GM23338 (cell line): ENCODE measurements around the gene PDE7B. TPM values are rescaled to one million over a fixed set of nuclear protein-coding genes. Genes with fewer than 3 reads are reported as not detected.

Experiments used
- ATAC-seq: fragments of 200-7000 bp; cut with Tn5 transposase; 3 replicates; pipeline ENCODE4 v1.9.1; 2020
- DNase-seq: peaks from one replicate; pipeline ENCODE4 v3.0.0-alpha.2; 2015; ENCODE audit warnings: low spot score
- H2AFZ ChIP-seq: fragments of 200-600 bp; sonication (generic); 2 replicates; pipeline ENCODE4 v1.8.0; 2016; ENCODE audit warnings: antibody characterized with exemption, mild to moderate bottlenecking, moderate library complexity
- H3F3A ChIP-seq: fragments of 200-600 bp; sonication (generic); replicated peaks from 2 replicates; pipeline ENCODE4 v1.8.0; 2017; ENCODE audit warnings: antibody characterized with exemption, mixed run types, low read depth
- H3K27ac ChIP-seq: fragments of 200-600 bp; sonication (generic); 2 replicates; pipeline ENCODE4 v1.6.1; 2016; ENCODE audit warnings: low read depth
- H3K27me3 ChIP-seq: fragments of 200-600 bp; sonication (generic); 2 replicates; pipeline ENCODE4 v1.8.0; 2016; ENCODE audit warnings: mild to moderate bottlenecking, mixed run types, moderate library complexity; ENCODE audit not compliant: insufficient read depth
- H3K36me3 ChIP-seq: fragments of 200-600 bp; sonication (generic); 2 replicates; pipeline ENCODE4 v1.8.0; 2016; ENCODE audit warnings: mild to moderate bottlenecking; ENCODE audit not compliant: insufficient read depth
- H3K4me1 ChIP-seq: fragments of 200-600 bp; sonication (generic); 2 replicates; pipeline ENCODE4 v1.8.0; 2016; ENCODE audit warnings: mild to moderate bottlenecking, moderate library complexity; ENCODE audit not compliant: insufficient read depth
- H3K4me2 ChIP-seq: fragments of 200-600 bp; sonication (generic); 2 replicates; pipeline ENCODE4 v1.7.1; 2017; ENCODE audit warnings: mixed run types
- H3K4me3 ChIP-seq: fragments of 200-600 bp; sonication (generic); 2 replicates; pipeline ENCODE4 v1.6.1; 2016; ENCODE audit warnings: mixed run types
- H3K79me2 ChIP-seq: fragments of 200-600 bp; sonication (generic); replicated peaks from 2 replicates; pipeline ENCODE4 v1.8.0; 2017; ENCODE audit warnings: mild to moderate bottlenecking; ENCODE audit not compliant: insufficient read depth
- H3K9me2 ChIP-seq: fragments of 200-600 bp; sonication (generic); 2 replicates; pipeline ENCODE4 v1.8.0; 2017; ENCODE audit not compliant: insufficient read depth
- H4K20me1 ChIP-seq: fragments of 200-600 bp; sonication (generic); replicated peaks from 2 replicates; pipeline ENCODE4 v1.8.0; 2017; ENCODE audit warnings: mild to moderate bottlenecking; ENCODE audit not compliant: insufficient read depth
- H3K27ac Mint-ChIP-seq: 2 replicates; pipeline ENCODE4 v1.8.0; 2020; ENCODE audit warnings: inconsistent platforms, mild to moderate bottlenecking, moderate library complexity, mixed read lengths
- H3K27me3 Mint-ChIP-seq: 3 replicates; pipeline ENCODE4 v1.8.0; 2022; ENCODE audit warnings: low read depth, mild to moderate bottlenecking, moderate library complexity, mixed read lengths, inconsistent platforms; ENCODE audit not compliant: insufficient read depth, poor library complexity
- H3K36me3 Mint-ChIP-seq: 3 replicates; pipeline ENCODE4 v1.8.0; 2021; ENCODE audit warnings: low read depth, mild to moderate bottlenecking, inconsistent platforms, moderate library complexity, mixed read lengths
- H3K4me1 Mint-ChIP-seq: 3 replicates; pipeline ENCODE4 v1.8.0; 2020; ENCODE audit warnings: mild to moderate bottlenecking, inconsistent platforms, mixed read lengths
- H3K4me3 Mint-ChIP-seq: 3 replicates; pipeline ENCODE4 v1.8.0; 2021; ENCODE audit warnings: moderate library complexity, mild to moderate bottlenecking, inconsistent platforms, mixed read lengths
- H3K9me3 Mint-ChIP-seq: 3 replicates; pipeline ENCODE4 v1.8.0; 2020; ENCODE audit warnings: moderate library complexity, mild to moderate bottlenecking, inconsistent platforms, mixed read lengths
- CREB1 ChIP-seq: fragments of 250-450 bp; sonication (Bioruptor Pico); IDR thresholded peaks from 2 replicates; pipeline ENCODE4 v1.5.0; 2020; ENCODE audit warnings: low read depth, mild to moderate bottlenecking, moderate library complexity
- CTCF ChIP-seq, 2 experiments: fragments of 200-600 bp in 1 of 2; sonication (generic) in 1 of 2; conservative IDR thresholded peaks; 2 replicates each; pipeline versions ENCODE4 v1.5.1 to v1.6.1; 2016 to 2017; ENCODE audit warnings: antibody characterized with exemption in 2 of 2, low read depth in 2 of 2, mild to moderate bottlenecking in 2 of 2, moderate library complexity in 1 of 2
- ETS1 ChIP-seq: IDR thresholded peaks from 2 replicates; pipeline ENCODE4 v1.6.1; 2016; ENCODE audit warnings: antibody characterized with exemption
- EZH2 ChIP-seq: fragments of 200-600 bp; sonication (generic); IDR thresholded peaks from one replicate; pipeline ENCODE4 v1.8.0; 2017; ENCODE audit warnings: antibody characterized with exemption, mild to moderate bottlenecking, low read depth; ENCODE audit not compliant: unreplicated experiment
- EZH2phosphoT487 ChIP-seq: fragments of 200-600 bp; sonication (generic); IDR thresholded peaks from one replicate; pipeline ENCODE4 v1.8.1; 2018; ENCODE audit warnings: antibody characterized with exemption; ENCODE audit not compliant: unreplicated experiment
- JUNB ChIP-seq: IDR thresholded peaks from one replicate; pipeline ENCODE4 v1.6.1; 2016; ENCODE audit warnings: antibody characterized with exemption; ENCODE audit not compliant: unreplicated experiment
- NANOG ChIP-seq: IDR thresholded peaks from 2 replicates; pipeline ENCODE4 v1.6.1; 2016; ENCODE audit warnings: antibody characterized with exemption, borderline replicate concordance
- POLR2AphosphoS5 ChIP-seq: IDR thresholded peaks from 2 replicates; pipeline ENCODE4 v1.6.1; 2016; ENCODE audit warnings: antibody characterized with exemption, low read depth
- REST ChIP-seq: IDR thresholded peaks from one replicate; pipeline ENCODE4 v1.6.1; 2018; ENCODE audit warnings: antibody characterized with exemption; ENCODE audit not compliant: unreplicated experiment
- STAT1 ChIP-seq: IDR thresholded peaks from one replicate; pipeline ENCODE4 v1.6.1; 2016; ENCODE audit warnings: antibody characterized with exemption; ENCODE audit not compliant: unreplicated experiment
- ZNF114 ChIP-seq: fragments of 250-450 bp; sonication (Bioruptor Pico); IDR thresholded peaks from 2 replicates; pipeline ENCODE4 v1.5.0; 2020; ENCODE audit warnings: mild to moderate bottlenecking, moderate library complexity
- ZNF331 ChIP-seq: fragments of 250-450 bp; sonication (Bioruptor Pico); IDR thresholded peaks from 2 replicates; pipeline ENCODE4 v1.5.0; 2020; ENCODE audit warnings: low read depth, mild to moderate bottlenecking, moderate library complexity
- polyA plus RNA-seq: library from polyadenylated mRNA; unstranded; fragments of >200 nt; fragmentation: Nextera tagmentation; extraction: Ambion mirVana; gene quantifications from 2 replicates; pipeline ENCODE4 v1.2.1, GENCODE V29; 2016
- total RNA-seq: library from RNA; depleted of rRNA; stranded (reverse); fragments of >200 nt; shearing (Covaris generic); gene quantifications from 2 replicates; pipeline ENCODE4 v1.2.3, GENCODE V29; 2014
- TF ChIP-seq, protein P1 (sequence below): fragments of 250-450 bp; sonication (Bioruptor Pico); IDR thresholded peaks from 2 replicates; pipeline ENCODE4 v1.5.0; 2020; ENCODE audit warnings: mild to moderate bottlenecking, moderate library complexity

PDE7B gene
- total and polyA plus RNA-seq, 2 experiments from 2014 or later = 0.07 TPM; not detected in 1

- no peak overlapping the region for H2AFZ ChIP-seq
- H3K4me1 ChIP-seq = no peaks in the 10 kb centered on the region
- ATAC-seq = no peak
- 0 out of 2 replicates have a peak, but pooled peaks cover 4% of the 10 kb centered on the region for H3K36me3 ChIP-seq
- H3K9me2 ChIP-seq = peaks cover 5% of the 10 kb centered on the region
- H3K9me3 Mint-ChIP-seq = peaks cover 10% of the 10 kb centered on the region
- no peaks in the 10 kb centered on the region for H3F3A ChIP-seq
- H3K4me3 ChIP-seq = no peak overlapping the region
- TF ChIP-seq JUNB = no peak
- TF ChIP-seq, protein P1, sequence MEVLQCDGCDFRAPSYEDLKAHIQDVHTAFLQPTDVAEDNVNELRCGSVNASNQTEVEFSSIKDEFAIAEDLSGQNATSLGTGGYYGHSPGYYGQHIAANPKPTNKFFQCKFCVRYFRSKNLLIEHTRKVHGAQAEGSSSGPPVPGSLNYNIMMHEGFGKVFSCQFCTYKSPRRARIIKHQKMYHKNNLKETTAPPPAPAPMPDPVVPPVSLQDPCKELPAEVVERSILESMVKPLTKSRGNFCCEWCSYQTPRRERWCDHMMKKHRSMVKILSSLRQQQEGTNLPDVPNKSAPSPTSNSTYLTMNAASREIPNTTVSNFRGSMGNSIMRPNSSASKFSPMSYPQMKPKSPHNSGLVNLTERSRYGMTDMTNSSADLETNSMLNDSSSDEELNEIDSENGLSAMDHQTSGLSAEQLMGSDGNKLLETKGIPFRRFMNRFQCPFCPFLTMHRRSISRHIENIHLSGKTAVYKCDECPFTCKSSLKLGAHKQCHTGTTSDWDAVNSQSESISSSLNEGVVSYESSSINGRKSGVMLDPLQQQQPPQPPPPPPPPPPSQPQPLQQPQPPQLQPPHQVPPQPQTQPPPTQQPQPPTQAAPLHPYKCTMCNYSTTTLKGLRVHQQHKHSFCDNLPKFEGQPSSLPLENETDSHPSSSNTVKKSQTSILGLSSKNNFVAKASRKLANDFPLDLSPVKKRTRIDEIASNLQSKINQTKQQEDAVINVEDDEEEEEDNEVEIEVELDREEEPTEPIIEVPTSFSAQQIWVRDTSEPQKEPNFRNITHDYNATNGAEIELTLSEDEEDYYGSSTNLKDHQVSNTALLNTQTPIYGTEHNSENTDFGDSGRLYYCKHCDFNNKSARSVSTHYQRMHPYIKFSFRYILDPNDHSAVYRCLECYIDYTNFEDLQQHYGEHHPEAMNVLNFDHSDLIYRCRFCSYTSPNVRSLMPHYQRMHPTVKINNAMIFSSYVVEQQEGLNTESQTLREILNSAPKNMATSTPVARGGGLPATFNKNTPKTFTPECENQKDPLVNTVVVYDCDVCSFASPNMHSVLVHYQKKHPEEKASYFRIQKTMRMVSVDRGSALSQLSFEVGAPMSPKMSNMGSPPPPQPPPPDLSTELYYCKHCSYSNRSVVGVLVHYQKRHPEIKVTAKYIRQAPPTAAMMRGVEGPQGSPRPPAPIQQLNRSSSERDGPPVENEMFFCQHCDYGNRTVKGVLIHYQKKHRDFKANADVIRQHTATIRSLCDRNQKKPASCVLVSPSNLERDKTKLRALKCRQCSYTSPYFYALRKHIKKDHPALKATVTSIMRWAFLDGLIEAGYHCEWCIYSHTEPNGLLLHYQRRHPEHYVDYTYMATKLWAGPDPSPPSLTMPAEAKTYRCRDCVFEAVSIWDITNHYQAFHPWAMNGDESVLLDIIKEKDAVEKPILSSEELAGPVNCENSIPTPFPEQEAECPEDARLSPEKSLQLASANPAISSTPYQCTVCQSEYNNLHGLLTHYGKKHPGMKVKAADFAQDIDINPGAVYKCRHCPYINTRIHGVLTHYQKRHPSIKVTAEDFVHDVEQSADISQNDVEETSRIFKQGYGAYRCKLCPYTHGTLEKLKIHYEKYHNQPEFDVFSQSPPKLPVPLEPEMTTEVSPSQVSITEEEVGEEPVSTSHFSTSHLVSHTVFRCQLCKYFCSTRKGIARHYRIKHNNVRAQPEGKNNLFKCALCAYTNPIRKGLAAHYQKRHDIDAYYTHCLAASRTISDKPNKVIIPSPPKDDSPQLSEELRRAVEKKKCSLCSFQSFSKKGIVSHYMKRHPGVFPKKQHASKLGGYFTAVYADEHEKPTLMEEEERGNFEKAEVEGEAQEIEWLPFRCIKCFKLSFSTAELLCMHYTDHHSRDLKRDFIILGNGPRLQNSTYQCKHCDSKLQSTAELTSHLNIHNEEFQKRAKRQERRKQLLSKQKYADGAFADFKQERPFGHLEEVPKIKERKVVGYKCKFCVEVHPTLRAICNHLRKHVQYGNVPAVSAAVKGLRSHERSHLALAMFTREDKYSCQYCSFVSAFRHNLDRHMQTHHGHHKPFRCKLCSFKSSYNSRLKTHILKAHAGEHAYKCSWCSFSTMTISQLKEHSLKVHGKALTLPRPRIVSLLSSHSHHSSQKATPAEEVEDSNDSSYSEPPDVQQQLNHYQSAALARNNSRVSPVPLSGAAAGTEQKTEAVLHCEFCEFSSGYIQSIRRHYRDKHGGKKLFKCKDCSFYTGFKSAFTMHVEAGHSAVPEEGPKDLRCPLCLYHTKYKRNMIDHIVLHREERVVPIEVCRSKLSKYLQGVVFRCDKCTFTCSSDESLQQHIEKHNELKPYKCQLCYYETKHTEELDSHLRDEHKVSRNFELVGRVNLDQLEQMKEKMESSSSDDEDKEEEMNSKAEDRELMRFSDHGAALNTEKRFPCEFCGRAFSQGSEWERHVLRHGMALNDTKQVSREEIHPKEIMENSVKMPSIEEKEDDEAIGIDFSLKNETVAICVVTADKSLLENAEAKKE = no peak
- no peak for TF ChIP-seq ZNF331 (CRISPR knock-in tag)
- TF ChIP-seq POLR2AphosphoS5 = no peak
- no peak for TF ChIP-seq NANOG
- TF ChIP-seq ETS1 = no peak
- no peak for TF ChIP-seq REST
- TF ChIP-seq ZNF114 (CRISPR knock-in tag) = no peak
- no peak for TF ChIP-seq EZH2phosphoT487
- TF ChIP-seq CTCF (conservative IDR thresholded peaks at IDR 0.05; ENCODE audit: low read depth in 2 of 2) = no peak
- no peak for TF ChIP-seq STAT1
- TF ChIP-seq CREB1 (CRISPR knock-in tag) = no peak
- TF ChIP-seq EZH2 = no peak
- no peaks in the 10 kb centered on the region for H3K79me2 ChIP-seq
- peaks cover 10% of the 10 kb centered on the region; the same call in 2 of the 3 replicates for H3K36me3 Mint-ChIP-seq
- no peaks in the 10 kb centered on the region for H4K20me1 ChIP-seq
- DNase-seq = no peak
- no peaks in the 10 kb centered on the region for H3K27me3 ChIP-seq
- no peak overlapping the region for H3K4me3 Mint-ChIP-seq
- peak overlapping the region; percentile 76; the same call in 1 of the 2 replicates for H3K27ac Mint-ChIP-seq
- no peak overlapping the region for H3K27ac ChIP-seq
- no peaks in the 10 kb centered on the region for H3K27me3 Mint-ChIP-seq
- no peak overlapping the region for H3K4me2 ChIP-seq
- no peaks in the 10 kb centered on the region for H3K4me1 Mint-ChIP-seq
Observed at GRCh38 chr6:135994857-135995544, 143.5 kb downstream of the PDE7B start.
